SK-N-SH treated with all-trans-retinoic acid at 6 μM for 48 hours (cell line): ENCODE measurements around the gene ZNF493.

Experiments used
- ARNTL ChIP-seq: fragments of 450-650 bp; formaldehyde crosslinking; IDR thresholded peaks from 2 replicates; pipeline ENCODE4 v1.5.0; 2020; ENCODE audit warnings: low read depth, mild to moderate bottlenecking, moderate library complexity, borderline replicate concordance
- CREB5 ChIP-seq: fragments of 250-450 bp; sonication (Bioruptor Pico); IDR thresholded peaks from 2 replicates; pipeline ENCODE4 v1.5.1; 2020; ENCODE audit warnings: low read depth, mild to moderate bottlenecking, moderate library complexity
- CSRNP3 ChIP-seq: fragments of 250-450 bp; sonication (Bioruptor Pico); IDR thresholded peaks from 2 replicates; pipeline ENCODE4 v1.5.1; 2021; ENCODE audit warnings: mild to moderate bottlenecking, moderate library complexity
- OSR1 ChIP-seq: fragments of 250-450 bp; sonication (Bioruptor Pico); IDR thresholded peaks from 2 replicates; pipeline ENCODE4 v1.8.0; 2022; ENCODE audit warnings: moderate library complexity, mild to moderate bottlenecking, inconsistent platforms
- PATZ1 ChIP-seq: fragments of 250-450 bp; sonication (Bioruptor Pico); IDR thresholded peaks from 2 replicates; pipeline ENCODE4 v1.8.0; 2020; ENCODE audit warnings: mild to moderate bottlenecking, moderate library complexity, borderline replicate concordance
- SNAI2 ChIP-seq: fragments of 250-450 bp; sonication (Bioruptor Pico); IDR thresholded peaks from 2 replicates; pipeline ENCODE4 v1.5.0; 2020; ENCODE audit warnings: mild to moderate bottlenecking, moderate library complexity
- TCF4 ChIP-seq: fragments of 250-450 bp; sonication (Bioruptor Pico); IDR thresholded peaks from 2 replicates; pipeline ENCODE4 v1.8.0; 2021; ENCODE audit warnings: mild to moderate bottlenecking, moderate library complexity, borderline replicate concordance
- TOX ChIP-seq: fragments of 250-450 bp; sonication (Bioruptor Pico); IDR thresholded peaks from 2 replicates; pipeline ENCODE4 v1.8.0; 2021; ENCODE audit warnings: mild to moderate bottlenecking, moderate library complexity, borderline replicate concordance
- TSHZ2 ChIP-seq: fragments of 250-450 bp; sonication (Bioruptor Pico); IDR thresholded peaks from 2 replicates; pipeline ENCODE4 v1.5.0; 2020; ENCODE audit warnings: mild to moderate bottlenecking, moderate library complexity
- ZC3H10 ChIP-seq: fragments of 250-450 bp; sonication (Bioruptor Pico); IDR thresholded peaks from 2 replicates; pipeline ENCODE4 v1.5.1; 2021; ENCODE audit warnings: mild to moderate bottlenecking, moderate library complexity
- ZFP3 ChIP-seq: fragments of 250-450 bp; sonication (Bioruptor Pico); IDR thresholded peaks from 2 replicates; pipeline ENCODE4 v1.5.0; 2020; ENCODE audit warnings: mild to moderate bottlenecking, moderate library complexity
- ZFP30 ChIP-seq: fragments of 450-650 bp; formaldehyde crosslinking; IDR thresholded peaks from 2 replicates; pipeline ENCODE4 v1.5.0; 2022; ENCODE audit warnings: mild to moderate bottlenecking, moderate library complexity
- ZNF8 ChIP-seq: fragments of 450-650 bp; formaldehyde crosslinking; IDR thresholded peaks from 2 replicates; pipeline ENCODE4 v1.5.0; 2020; ENCODE audit warnings: mild to moderate bottlenecking, moderate library complexity

GRCh38 chr19:21466627-21467026 lies 69.7 kb downstream of the ZNF493 start:
- TF ChIP-seq ZFP30 (CRISPR knock-in tag) (no peak), SNAI2 (CRISPR knock-in tag) (no peak), PATZ1 (CRISPR knock-in tag) (no peak), TOX (CRISPR knock-in tag) (no peak), OSR1 (CRISPR knock-in tag) (no peak), CREB5 (CRISPR knock-in tag) (no peak), ARNTL (CRISPR knock-in tag) (no peak), TCF4 (CRISPR knock-in tag) (no peak), TSHZ2 (CRISPR knock-in tag) (no peak), ZC3H10 (CRISPR knock-in tag) (no peak), ZFP3 (CRISPR knock-in tag) (no peak), ZNF8 (CRISPR knock-in tag) (no peak), CSRNP3 (CRISPR knock-in tag) (no peak)
